ENCODE results near the gene FAM136A.
"Not testable (repeated sequence)": the region's sequence is repeated elsewhere in the genome, so short reads cannot be mapped to it uniquely, and the experiment has no call there.

The FAM136A gene

GRCh38 chr2:70270323-70270722, 31.5 kb downstream of the FAM136A start:
- ChIA-PET POLR2A (no interaction called here), CTCF (interaction anchor here (1.3 kb wide), 1 partner anchor 13 kb away, joined by 3 read pairs; no protein-coding TSS in a partner anchor)
- Histone ChIP-seq H3K27ac (ENCODE audit: insufficient read depth in 1 of 2, low read depth in 1 of 2, low read length in 2 of 2, poor library complexity in 1 of 2, severe bottlenecking in 2 of 2) (no peak overlapping the region), H3K4me1 (ENCODE audit: control extremely low read depth in 1 of 4, control insufficient read depth in 4 of 4, insufficient read depth in 4 of 4, low read length in 3 of 4) (no peaks in the 10 kb centered on the region), H3K27me3 (replicated peaks in 2 of 5; ENCODE audit: control insufficient read depth in 4 of 5, insufficient read depth in 5 of 5, low read length in 4 of 5) (no peaks in the 10 kb centered on the region), H3K9me3 (ENCODE audit: control extremely low read depth in 1 of 5, control insufficient read depth in 4 of 5, insufficient read depth in 2 of 5, low read depth in 1 of 5, low read length in 4 of 5) (no peaks in the 10 kb centered on the region), H3K36me3 (ENCODE audit: control insufficient read depth in 4 of 4, insufficient read depth in 4 of 4, low read length in 3 of 4) (peaks cover 4 to 12% (median 10%) of the 10 kb centered on the region in 4 experiments), H3K4me3 (ENCODE audit: control insufficient read depth in 1 of 7, extremely low read depth in 1 of 7, insufficient read depth in 4 of 7, low read depth in 2 of 7, low read length in 6 of 7) (no peak overlapping the region)
- WGBS (ENCODE audit: insufficient coverage): 87% methylated on average over 3 of the region's 3 CpGs
- DNase-seq: no peak

- H3K27ac ChIP-seq (ENCODE audit: insufficient read depth in 1 of 2, low read depth in 1 of 2, low read length in 2 of 2, poor library complexity in 1 of 2, severe bottlenecking in 2 of 2); H3K4me3 ChIP-seq (ENCODE audit: control insufficient read depth in 1 of 7, extremely low read depth in 1 of 7, insufficient read depth in 4 of 7, low read depth in 2 of 7, low read length in 6 of 7); DNase-seq; H3K9me3 ChIP-seq (ENCODE audit: control extremely low read depth in 1 of 5, control insufficient read depth in 4 of 5, insufficient read depth in 2 of 5, low read depth in 1 of 5, low read length in 4 of 5); H3K27me3 ChIP-seq (replicated peaks in 2 of 5; ENCODE audit: control insufficient read depth in 4 of 5, insufficient read depth in 5 of 5, low read length in 4 of 5); POLR2A ChIA-PET; H3K36me3 ChIP-seq (ENCODE audit: control insufficient read depth in 4 of 4, insufficient read depth in 4 of 4, low read length in 3 of 4); H3K4me1 ChIP-seq (ENCODE audit: control extremely low read depth in 1 of 4, control insufficient read depth in 4 of 4, insufficient read depth in 4 of 4, low read length in 3 of 4): not testable (repeated sequence)
- CTCF ChIA-PET: interaction anchor here (1.3 kb wide), 1 partner anchor 14 kb away, joined by 3 read pairs; no protein-coding TSS in a partner anchor
- WGBS (ENCODE audit: insufficient coverage): 96% methylated on average over 13 of the region's 18 CpGs
Measured at GRCh38 chr2:70269422-70270302, 32.2 kb downstream of the FAM136A start.

GRCh38 chr2:70266925-70267324, 34.9 kb downstream of the FAM136A start:
- H3K9me3 ChIP-seq (ENCODE audit: control extremely low read depth in 1 of 5, control insufficient read depth in 4 of 5, insufficient read depth in 2 of 5, low read depth in 1 of 5, low read length in 4 of 5); H3K27ac ChIP-seq (ENCODE audit: insufficient read depth in 1 of 2, low read depth in 1 of 2, low read length in 2 of 2, poor library complexity in 1 of 2, severe bottlenecking in 2 of 2); CTCF ChIA-PET; H3K4me1 ChIP-seq (ENCODE audit: control extremely low read depth in 1 of 4, control insufficient read depth in 4 of 4, insufficient read depth in 4 of 4, low read length in 3 of 4); H3K4me3 ChIP-seq (ENCODE audit: control insufficient read depth in 1 of 7, extremely low read depth in 1 of 7, insufficient read depth in 4 of 7, low read depth in 2 of 7, low read length in 6 of 7); H3K27me3 ChIP-seq (replicated peaks in 2 of 5; ENCODE audit: control insufficient read depth in 4 of 5, insufficient read depth in 5 of 5, low read length in 4 of 5); POLR2A ChIA-PET; DNase-seq: not testable (repeated sequence)
- WGBS (ENCODE audit: insufficient coverage): 96% methylated on average over 13 of the region's 30 CpGs
- peaks cover 0 to 12% (median 8%) of the 10 kb centered on the region in 4 experiments for H3K36me3 ChIP-seq (ENCODE audit: control insufficient read depth in 4 of 4, insufficient read depth in 4 of 4, low read length in 3 of 4)

GRCh38 chr2:70261501-70261900, 40.4 kb downstream of the FAM136A start:
- POLR2A ChIA-PET: interaction anchor here (0.6 kb wide), 1 partner anchor 9 kb away, joined by 4 read pairs; no protein-coding TSS in a partner anchor
- Histone ChIP-seq H3K27me3 (replicated peaks in 2 of 5; ENCODE audit: control insufficient read depth in 4 of 5, insufficient read depth in 5 of 5, low read length in 4 of 5) (no peaks in the 10 kb centered on the region), H3K4me3 (ENCODE audit: control insufficient read depth in 1 of 7, extremely low read depth in 1 of 7, insufficient read depth in 4 of 7, low read depth in 2 of 7, low read length in 6 of 7) (no peak overlapping the region), H3K4me1 (ENCODE audit: control extremely low read depth in 1 of 4, control insufficient read depth in 4 of 4, insufficient read depth in 4 of 4, low read length in 3 of 4) (peaks cover 3 to 13% (median 8%) of the 10 kb centered on the region in 4 experiments), H3K36me3 (ENCODE audit: control insufficient read depth in 4 of 4, insufficient read depth in 4 of 4, low read length in 3 of 4) (peaks cover 0 to 24% (median 12%) of the 10 kb centered on the region in 4 experiments), H3K27ac (ENCODE audit: insufficient read depth in 1 of 2, low read depth in 1 of 2, low read length in 2 of 2, poor library complexity in 1 of 2, severe bottlenecking in 2 of 2) (no peak overlapping the region), H3K9me3 (ENCODE audit: control extremely low read depth in 1 of 5, control insufficient read depth in 4 of 5, insufficient read depth in 2 of 5, low read depth in 1 of 5, low read length in 4 of 5) (no peaks in the 10 kb centered on the region)
- 100% methylated on average over 1 of the region's 1 CpG for WGBS (ENCODE audit: insufficient coverage)
- CTCF ChIA-PET: no interaction called here
- DNase-seq: no peak

- ChIA-PET CTCF (interaction anchor here (1.1 to 1.9 kb wide), 4 partner anchors 26 to 346 kb away, joined by 4 to 5 read pairs (median 5); partner anchors contain the start of gene SNRPG), POLR2A (interaction anchor here (0.6 kb wide), 1 partner anchor 428 kb away, joined by 5 read pairs; no protein-coding TSS in a partner anchor)
- Histone ChIP-seq H3K9me3 (ENCODE audit: control extremely low read depth in 1 of 5, control insufficient read depth in 4 of 5, insufficient read depth in 2 of 5, low read depth in 1 of 5, low read length in 4 of 5) (no peaks in the 10 kb centered on the region), H3K4me1 (ENCODE audit: control extremely low read depth in 1 of 4, control insufficient read depth in 4 of 4, insufficient read depth in 4 of 4, low read length in 3 of 4) (peaks cover 3 to 13% (median 8%) of the 10 kb centered on the region in 4 experiments), H3K4me3 (ENCODE audit: control insufficient read depth in 1 of 7, extremely low read depth in 1 of 7, insufficient read depth in 4 of 7, low read depth in 2 of 7, low read length in 6 of 7) (peak overlapping the region in 6 of 7 experiments; percentile 63 to 88 (median 80)), H3K36me3 (ENCODE audit: control insufficient read depth in 4 of 4, insufficient read depth in 4 of 4, low read length in 3 of 4) (peaks cover 0 to 19% (median 7%) of the 10 kb centered on the region in 4 experiments), H3K27ac (ENCODE audit: insufficient read depth in 1 of 2, low read depth in 1 of 2, low read length in 2 of 2, poor library complexity in 1 of 2, severe bottlenecking in 2 of 2) (peak overlapping the region in 1 of 2 experiments; percentile 49), H3K27me3 (replicated peaks in 2 of 5; ENCODE audit: control insufficient read depth in 4 of 5, insufficient read depth in 5 of 5, low read length in 4 of 5) (no peaks in the 10 kb centered on the region)
- 15% methylated on average over 12 of the region's 12 CpGs for WGBS (ENCODE audit: insufficient coverage)
- DNase-seq: no peak
Measured at GRCh38 chr2:70258532-70258875, 43.4 kb downstream of the FAM136A start.

GRCh38 chr2:70255637-70256314, 46.1 kb downstream of the FAM136A start:
- H3K9me3 ChIP-seq (ENCODE audit: control extremely low read depth in 1 of 5, control insufficient read depth in 4 of 5, insufficient read depth in 2 of 5, low read depth in 1 of 5, low read length in 4 of 5): no peaks in the 10 kb centered on the region
- no peak for DNase-seq
- H3K36me3 ChIP-seq (ENCODE audit: control insufficient read depth in 4 of 4, insufficient read depth in 4 of 4, low read length in 3 of 4): peaks cover 0 to 5% (median 2%) of the 10 kb centered on the region in 4 experiments
- H3K4me3 ChIP-seq (ENCODE audit: control insufficient read depth in 1 of 7, extremely low read depth in 1 of 7, insufficient read depth in 4 of 7, low read depth in 2 of 7, low read length in 6 of 7): no peak overlapping the region
- ChIA-PET CTCF (interaction anchor here (0.6 kb wide), 1 partner anchor 392 kb away, joined by 3 read pairs; no protein-coding TSS in a partner anchor), POLR2A (no interaction called here)
- no peaks in the 10 kb centered on the region for H3K27me3 ChIP-seq (replicated peaks in 2 of 5; ENCODE audit: control insufficient read depth in 4 of 5, insufficient read depth in 5 of 5, low read length in 4 of 5)
- 98% methylated on average over 5 of the region's 8 CpGs for WGBS (ENCODE audit: insufficient coverage)
- no peak overlapping the region for H3K27ac ChIP-seq (ENCODE audit: insufficient read depth in 1 of 2, low read depth in 1 of 2, low read length in 2 of 2, poor library complexity in 1 of 2, severe bottlenecking in 2 of 2)
- peaks cover 3 to 13% (median 8%) of the 10 kb centered on the region in 4 experiments for H3K4me1 ChIP-seq (ENCODE audit: control extremely low read depth in 1 of 4, control insufficient read depth in 4 of 4, insufficient read depth in 4 of 4, low read length in 3 of 4)

GRCh38 chr2:70250434-70250833, 51.4 kb downstream of the FAM136A start:
- no peak overlapping the region for H3K27ac ChIP-seq (ENCODE audit: insufficient read depth in 1 of 2, low read depth in 1 of 2, low read length in 2 of 2, poor library complexity in 1 of 2, severe bottlenecking in 2 of 2)
- H3K27me3 ChIP-seq (replicated peaks in 2 of 5; ENCODE audit: control insufficient read depth in 4 of 5, insufficient read depth in 5 of 5, low read length in 4 of 5): no peaks in the 10 kb centered on the region
- WGBS (ENCODE audit: insufficient coverage): 97% methylated on average over 10 of the region's 16 CpGs
- H3K4me1 ChIP-seq (ENCODE audit: control extremely low read depth in 1 of 4, control insufficient read depth in 4 of 4, insufficient read depth in 4 of 4, low read length in 3 of 4): peaks cover 8 to 14% (median 13%) of the 10 kb centered on the region in 4 experiments
- POLR2A ChIA-PET: no interaction called here
- no peaks in the 10 kb centered on the region for H3K36me3 ChIP-seq (ENCODE audit: control insufficient read depth in 4 of 4, insufficient read depth in 4 of 4, low read length in 3 of 4)
- DNase-seq: no peak
- H3K4me3 ChIP-seq (ENCODE audit: control insufficient read depth in 1 of 7, extremely low read depth in 1 of 7, insufficient read depth in 4 of 7, low read depth in 2 of 7, low read length in 6 of 7): no peak overlapping the region
- H3K9me3 ChIP-seq (ENCODE audit: control extremely low read depth in 1 of 5, control insufficient read depth in 4 of 5, insufficient read depth in 2 of 5, low read depth in 1 of 5, low read length in 4 of 5): no peaks in the 10 kb centered on the region
- CTCF ChIA-PET: no interaction called here
